Stomach (tissue), 9 donors: ENCODE data around the gene NTRK2. TPM values are rescaled to one million over a fixed set of nuclear protein-coding genes. Genes with fewer than 3 reads are reported as not detected.
A peak's percentile ranks its signal among the peaks of the same experiment; 100 is the strongest.

ENCODE experiments used
- DNase-seq, 2 donors: peaks; one replicate each; pipeline versions ENCODE4 v3.0.0 to v3.0.0-alpha.2; 2013 to 2019
- H3K27ac ChIP-seq, 5 donors: fragments of 200-600 bp in 4 of 5; sonication (generic) in 4 of 5; one replicate each; pipeline ENCODE4 v1.5.1; 2013 to 2019; ENCODE audit warnings: mild to moderate bottlenecking in 1 of 5, moderate library complexity in 1 of 5
- H3K27me3 ChIP-seq, 3 donors: fragments of 200-600 bp; sonication (generic); one replicate each; pipeline ENCODE4 v1.5.1; 2017 to 2019; ENCODE audit warnings: mixed run types in 1 of 3
- H3K36me3 ChIP-seq, 4 donors: fragments of 200-600 bp; sonication (generic); 1 replicate in 3 of 4; 2 replicates in 1 of 4; pipeline ENCODE4 v1.5.1; 2016 to 2019
- H3K4me1 ChIP-seq, 4 donors: fragments of 200-600 bp; sonication (generic); one replicate each; pipeline ENCODE4 v1.5.1; 2016 to 2019
- H3K4me3 ChIP-seq, 4 donors: fragments of 200-600 bp; sonication (generic) in 3 of 4; one replicate each; pipeline ENCODE4 v1.5.1; 2016 to 2019; ENCODE audit warnings: mild to moderate bottlenecking in 1 of 4
- H3K9me3 ChIP-seq, 4 donors: fragments of 200-600 bp; sonication (generic); one replicate each; pipeline ENCODE4 v1.5.1; 2016 to 2019
- EP300 ChIP-seq: sonication (generic); formaldehyde crosslinking; IDR thresholded peaks from one replicate; pipeline ENCODE4 v1.6.1; 2017; ENCODE audit warnings: antibody characterized with exemption
- POLR2A ChIP-seq, 4 donors: fragments of 450-650 bp; IDR thresholded peaks; one replicate each; pipeline ENCODE4 v1.6.1; 2016; ENCODE audit warnings: antibody characterized with exemption in 4 of 4, control low read depth in 2 of 4, mild to moderate bottlenecking in 1 of 4, moderate library complexity in 1 of 4
- POLR2AphosphoS5 ChIP-seq, 3 donors: sonication (generic); formaldehyde crosslinking; IDR thresholded peaks; one replicate each; pipeline ENCODE4 v1.6.1; 2016; ENCODE audit warnings: antibody characterized with exemption in 3 of 3
- WGBS, 5 donors: extraction: QIAGEN DNeasy Blood & Tissue Kit in 3 of 5; methylation state at CpG; one replicate each; pipeline versions ENCODE4 v1.1.5 to v1.1.7; 2013 to 2018; 5-methylcytosine and 5-hydroxymethylcytosine counted together
- intact Hi-C: fragments of 100-400 bp; cut with DNase I; formaldehyde crosslinking; loops from one replicate; pipeline ENCODE4 v1.15.1; 2023; ENCODE audit warnings: low total_unique reads
- polyA plus RNA-seq, 3 donors: library from polyadenylated mRNA; stranded (reverse); fragments of 200-250 nt; gene quantifications; one replicate each; pipeline ENCODE4 v1.2.3, GENCODE V29; 2013
- total RNA-seq, 5 donors: library from RNA; depleted of rRNA; stranded (reverse); fragments of >200 nt; gene quantifications; one replicate each; pipeline versions ENCODE4 v1.1.0 to v1.2.3, GENCODE V29; 2014 to 2016
- TF ChIP-seq, protein P1 (sequence below), 7 experiments: fragments of 450-650 bp in 4 of 7; fragments of 200-600 bp in 3 of 7; sonication (generic) in 3 of 7; IDR thresholded peaks; one replicate each; pipeline ENCODE4 v1.5.1; 2016 to 2019; ENCODE audit warnings: antibody characterized with exemption in 7 of 7, control low read depth in 2 of 7, mild to moderate bottlenecking in 1 of 7
- donor health status: healthy with polysubstance abuse.
- donor health status: Bipolar disorder and iron deficiency.
- donor health status: healthy.

The NTRK2 gene
- total and polyA plus RNA-seq, 8 donors: 0.06 to 8.8 (median 2.6) TPM

DNA sequence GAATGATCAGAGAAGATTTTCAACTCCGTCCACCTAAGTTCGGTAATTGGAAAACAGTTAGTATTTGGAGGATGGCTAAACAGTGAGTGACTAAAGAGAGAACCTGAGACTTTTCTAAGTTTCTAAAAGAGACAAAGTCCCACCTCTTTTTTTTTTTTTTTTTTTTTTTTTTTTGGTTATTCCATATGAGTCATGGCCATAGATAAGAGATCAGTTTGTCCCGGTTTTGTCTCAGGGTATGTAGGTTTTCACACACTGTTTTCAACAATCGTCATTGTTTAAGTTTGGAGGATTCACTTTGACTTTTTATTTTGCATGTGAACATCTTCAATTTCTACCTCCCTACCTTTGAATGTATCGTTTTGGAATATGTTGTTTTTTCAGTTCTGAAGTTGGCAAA is 85.9 kb downstream of the NTRK2 start:
- Histone ChIP-seq H3K9me3 (no peaks in the 10 kb centered on the region), H3K36me3 (no peaks in the 10 kb centered on the region), H3K4me3 (no peak overlapping the region), H3K27me3 (no peaks in the 10 kb centered on the region), H3K27ac (no peak overlapping the region), H3K4me1 (no peaks in the 10 kb centered on the region)
- no peak for DNase-seq
- TF ChIP-seq EP300 (no peak), POLR2A (IDR thresholded peaks at IDR 0.05) (no peak), POLR2AphosphoS5 (IDR thresholded peaks at IDR 0.05) (no peak)
- TF ChIP-seq, protein P1, sequence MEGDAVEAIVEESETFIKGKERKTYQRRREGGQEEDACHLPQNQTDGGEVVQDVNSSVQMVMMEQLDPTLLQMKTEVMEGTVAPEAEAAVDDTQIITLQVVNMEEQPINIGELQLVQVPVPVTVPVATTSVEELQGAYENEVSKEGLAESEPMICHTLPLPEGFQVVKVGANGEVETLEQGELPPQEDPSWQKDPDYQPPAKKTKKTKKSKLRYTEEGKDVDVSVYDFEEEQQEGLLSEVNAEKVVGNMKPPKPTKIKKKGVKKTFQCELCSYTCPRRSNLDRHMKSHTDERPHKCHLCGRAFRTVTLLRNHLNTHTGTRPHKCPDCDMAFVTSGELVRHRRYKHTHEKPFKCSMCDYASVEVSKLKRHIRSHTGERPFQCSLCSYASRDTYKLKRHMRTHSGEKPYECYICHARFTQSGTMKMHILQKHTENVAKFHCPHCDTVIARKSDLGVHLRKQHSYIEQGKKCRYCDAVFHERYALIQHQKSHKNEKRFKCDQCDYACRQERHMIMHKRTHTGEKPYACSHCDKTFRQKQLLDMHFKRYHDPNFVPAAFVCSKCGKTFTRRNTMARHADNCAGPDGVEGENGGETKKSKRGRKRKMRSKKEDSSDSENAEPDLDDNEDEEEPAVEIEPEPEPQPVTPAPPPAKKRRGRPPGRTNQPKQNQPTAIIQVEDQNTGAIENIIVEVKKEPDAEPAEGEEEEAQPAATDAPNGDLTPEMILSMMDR (IDR thresholded peaks at IDR 0.05): no peak
- 75 to 86% (median 80%) methylated on average over 5 of the region's 5 CpGs for WGBS, 5 donors
- intact Hi-C loops: no loop called here

DNA sequence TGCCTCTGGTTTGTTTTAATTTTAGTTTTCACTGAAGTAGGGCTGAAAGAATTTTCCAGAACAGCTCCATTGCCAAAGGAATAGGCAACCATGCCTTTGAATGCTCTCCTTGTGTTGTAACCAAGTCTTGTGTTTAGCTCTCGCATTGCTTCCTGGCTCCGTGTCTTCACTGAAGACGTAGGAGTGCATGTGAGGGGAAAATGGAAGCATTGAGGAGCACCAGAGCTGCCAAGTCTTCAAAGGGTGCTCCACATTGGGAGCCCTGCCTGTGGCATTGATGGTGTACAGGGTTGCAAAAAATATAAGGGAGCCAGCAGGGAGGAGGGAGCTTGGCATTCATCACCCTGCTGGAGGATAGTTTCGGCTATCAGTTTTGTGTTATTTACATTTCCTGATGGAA is 86.6 kb downstream of the NTRK2 start:
- Histone ChIP-seq H3K4me1 (no peaks in the 10 kb centered on the region), H3K36me3 (no peaks in the 10 kb centered on the region), H3K27me3 (no peaks in the 10 kb centered on the region), H3K9me3 (no peaks in the 10 kb centered on the region), H3K27ac (no peak overlapping the region), H3K4me3 (no peak overlapping the region)
- DNase-seq: peak in 1 of 2 donors; percentile 40
- intact Hi-C loops: no loop called here
- WGBS, 5 donors: 64 to 78% (median 73%) methylated on average over 4 of the region's 4 CpGs
- TF ChIP-seq POLR2A (IDR thresholded peaks at IDR 0.05): no peak
- TF ChIP-seq, protein P1 (IDR thresholded peaks at IDR 0.05): no peak
- TF ChIP-seq POLR2AphosphoS5 (IDR thresholded peaks at IDR 0.05): no peak
- no peak for TF ChIP-seq EP300

DNA sequence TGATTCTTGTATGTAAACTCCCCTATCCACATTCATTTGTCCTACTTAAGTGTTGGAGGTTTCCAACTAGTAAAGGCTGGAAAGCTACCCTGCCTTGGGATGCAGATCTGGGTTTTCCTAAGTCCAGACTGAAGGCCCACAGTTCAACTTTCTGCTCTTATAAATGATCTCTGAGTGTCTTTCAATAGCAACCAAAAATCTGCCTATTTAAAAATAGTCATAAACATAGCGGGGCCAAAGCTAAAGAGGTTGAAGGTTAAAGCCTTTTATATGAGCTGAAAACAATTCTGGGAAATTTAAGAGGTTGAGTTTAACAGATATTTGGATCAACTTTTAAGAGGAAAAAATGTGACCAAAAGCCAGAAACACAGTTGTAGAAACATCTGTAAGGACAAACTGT is 87.2 kb downstream of the NTRK2 start:
- H3K27me3 ChIP-seq: no peaks in the 10 kb centered on the region
- 37 to 79% (median 79%) methylated on average over 1 of the region's 1 CpG for WGBS, 5 donors
- no peak overlapping the region for H3K27ac ChIP-seq
- intact Hi-C loops: no loop called here
- H3K4me3 ChIP-seq: no peak overlapping the region
- no peaks in the 10 kb centered on the region for H3K36me3 ChIP-seq
- TF ChIP-seq, protein P1 (IDR thresholded peaks at IDR 0.05): no peak
- TF ChIP-seq EP300 (no peak), POLR2AphosphoS5 (IDR thresholded peaks at IDR 0.05) (no peak), POLR2A (IDR thresholded peaks at IDR 0.05) (no peak)
- no peaks in the 10 kb centered on the region for H3K9me3 ChIP-seq
- no peaks in the 10 kb centered on the region for H3K4me1 ChIP-seq
- DNase-seq: peak in 1 of 2 donors; percentile 71

DNA sequence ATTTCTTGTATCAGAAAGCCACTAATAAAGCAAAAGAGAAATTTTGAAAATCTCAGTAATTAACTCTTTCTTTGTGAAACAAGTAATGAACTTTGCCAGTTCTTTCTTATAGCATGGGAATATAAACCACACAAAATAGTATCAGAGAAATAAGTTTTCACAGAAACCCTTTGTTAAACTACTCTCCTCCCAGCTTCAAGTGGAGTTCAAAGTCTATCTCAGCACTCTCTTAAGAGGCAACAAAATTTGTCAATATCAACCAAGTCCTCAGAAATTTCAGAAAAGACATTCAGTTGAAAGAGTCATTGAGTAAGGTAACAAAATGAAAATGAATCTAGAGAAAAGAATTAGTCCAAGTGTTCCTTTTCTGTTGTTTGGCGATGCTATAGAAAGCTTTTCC is 89.3 kb downstream of the NTRK2 start:
- Histone ChIP-seq H3K4me1 (no peaks in the 10 kb centered on the region), H3K9me3 (no peaks in the 10 kb centered on the region), H3K4me3 (no peak overlapping the region), H3K27ac (no peak overlapping the region), H3K36me3 (no peaks in the 10 kb centered on the region), H3K27me3 (no peaks in the 10 kb centered on the region)
- TF ChIP-seq POLR2AphosphoS5 (IDR thresholded peaks at IDR 0.05): no peak
- TF ChIP-seq, protein P1 (IDR thresholded peaks at IDR 0.05): no peak
- TF ChIP-seq EP300: no peak
- TF ChIP-seq POLR2A (IDR thresholded peaks at IDR 0.05): no peak
- no peak for DNase-seq
- intact Hi-C loops: no loop called here
- WGBS, 5 donors: 84 to 95% (median 92%) methylated on average over 1 of the region's 1 CpG
